Dermis microvascular lymphatic vessel endothelial cell (primary cell): ENCODE data around the gene SNRNP40. TPM values are rescaled to one million over a fixed set of nuclear protein-coding genes. Genes with fewer than 3 reads are reported as not detected.
"Not testable (repeated sequence)": the region's sequence is repeated elsewhere in the genome, so short reads cannot be mapped to it uniquely, and the experiment has no call there.

Source experiments
- DNase-seq, 2 donors: peaks; one replicate each; pipeline versions ENCODE4 v3.0.0 to v3.0.0-alpha.2; 2010; ENCODE audit warnings: low read depth in 2 of 2
- total RNA-seq: library from RNA; depleted of rRNA; stranded (reverse); fragments of >200 nt; gene quantifications from 2 replicates; pipeline ENCODE4 v1.2.1, GENCODE V29; 2014

SNRNP40 gene
- total RNA-seq, 1 donor from 2014 or later, result 148 TPM

DNA sequence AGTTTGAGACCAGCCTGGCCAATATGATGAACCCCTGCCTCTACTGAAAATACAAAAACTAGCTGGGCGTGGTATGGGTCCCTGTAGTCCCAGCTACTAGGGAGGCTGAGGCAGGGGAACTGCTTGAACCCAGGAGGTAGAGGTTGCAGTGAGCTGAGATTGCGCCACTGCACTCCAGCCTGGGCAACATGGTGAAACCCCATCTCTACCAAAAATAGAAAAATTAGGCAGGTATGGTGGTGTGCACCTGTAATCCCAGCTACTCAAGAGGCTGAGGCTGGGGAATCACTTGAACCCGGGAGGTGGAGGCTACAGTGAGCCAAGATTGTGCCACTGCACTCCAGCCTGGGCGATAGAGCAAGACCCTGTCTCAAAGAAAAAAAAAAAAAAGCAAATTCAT, 8.8 kb downstream of the SNRNP40 start:
- not testable (repeated sequence) for DNase-seq

- not testable (repeated sequence) for DNase-seq
Observed at GRCh38 chr1:31282426-31282825, 14.2 kb downstream of the SNRNP40 start.

DNA sequence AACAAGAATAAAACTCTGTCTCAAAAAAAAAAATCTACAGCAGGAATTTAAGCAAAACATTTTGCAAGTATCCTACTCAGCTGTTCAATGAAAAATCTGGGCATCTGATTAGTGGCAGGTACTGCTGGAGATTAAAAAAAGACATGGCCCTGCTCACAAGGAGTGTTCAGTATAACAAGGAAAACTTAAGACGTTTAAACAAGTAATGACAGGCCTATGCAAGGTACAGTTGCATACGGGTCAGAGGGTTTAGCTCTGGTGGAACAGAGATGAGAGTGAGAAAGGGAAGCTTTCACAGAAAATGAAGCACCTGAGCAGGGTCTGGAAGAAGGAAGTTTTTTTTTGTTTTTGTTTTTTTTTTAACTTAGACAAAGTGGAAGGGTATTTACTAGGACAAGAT, 23.0 kb downstream of the SNRNP40 start:
- DNase-seq, result no peak

DNA sequence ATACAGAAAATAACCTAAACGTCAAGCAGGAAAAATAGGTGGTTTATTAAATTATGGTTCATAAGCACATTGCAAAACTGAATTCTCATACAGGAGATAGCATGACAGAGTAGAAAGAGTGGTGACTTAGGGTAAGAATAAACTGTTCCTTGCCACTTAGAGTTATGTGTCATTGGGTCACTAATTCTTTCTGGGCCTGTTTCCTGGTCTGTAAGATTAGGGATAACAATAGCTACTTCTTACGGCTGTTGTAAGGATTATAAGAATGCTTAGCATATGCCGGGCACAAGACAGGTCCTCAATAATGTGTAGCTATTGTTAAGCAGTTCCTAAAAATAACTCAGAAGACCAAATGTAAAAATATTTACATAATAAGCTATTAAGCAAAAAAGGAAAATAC, 24.2 kb downstream of the SNRNP40 start:
- DNase-seq, result peak in 1 of 2 donors; percentile 72

GRCh38 chr1:31266547-31266946, 30.0 kb downstream of the SNRNP40 start:
- no peak for DNase-seq

- DNase-seq, result no peak
Observed at GRCh38 chr1:31264790-31265386, 31.7 kb downstream of the SNRNP40 start.

DNA sequence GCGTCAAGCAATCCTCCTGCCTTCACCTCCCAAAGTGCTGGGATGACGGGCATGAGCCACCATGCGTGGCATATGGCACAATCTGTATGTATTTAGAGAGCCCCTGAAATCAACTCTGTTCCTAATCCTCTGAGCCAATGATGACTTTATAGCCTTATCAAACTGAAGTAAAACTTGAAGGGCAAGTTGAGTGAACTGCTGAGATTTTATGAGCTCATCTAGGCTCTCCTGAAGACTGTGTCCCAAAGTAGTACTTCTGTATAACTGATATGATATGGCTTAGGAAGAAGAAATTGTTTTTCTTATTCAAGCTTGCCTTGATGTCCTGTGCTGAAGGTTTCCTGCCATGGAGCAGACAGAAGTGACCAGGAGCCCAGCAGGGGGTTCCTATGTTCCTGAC, 33.2 kb downstream of the SNRNP40 start:
- DNase-seq, result no peak

DNA sequence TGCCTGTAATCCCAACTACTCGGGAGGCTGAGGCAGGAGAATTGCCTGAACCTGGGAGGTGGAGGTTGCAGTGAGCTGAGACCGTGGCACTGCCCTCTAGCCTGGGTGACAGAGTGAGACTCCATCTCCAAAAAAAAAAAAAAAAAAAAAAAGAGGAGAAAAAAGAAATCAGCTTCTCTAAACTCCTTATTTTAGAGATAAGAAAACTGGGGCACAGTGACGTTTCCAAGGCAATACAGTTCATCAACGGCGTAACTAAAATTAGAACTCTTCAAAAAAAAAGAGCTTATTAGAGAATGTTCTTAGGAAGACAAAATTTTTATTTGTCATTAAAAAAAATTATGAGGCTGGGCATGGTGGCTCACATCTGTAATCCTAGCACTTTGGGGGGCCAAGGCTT, 34.2 kb downstream of the SNRNP40 start:
- not testable (repeated sequence) for DNase-seq

DNA sequence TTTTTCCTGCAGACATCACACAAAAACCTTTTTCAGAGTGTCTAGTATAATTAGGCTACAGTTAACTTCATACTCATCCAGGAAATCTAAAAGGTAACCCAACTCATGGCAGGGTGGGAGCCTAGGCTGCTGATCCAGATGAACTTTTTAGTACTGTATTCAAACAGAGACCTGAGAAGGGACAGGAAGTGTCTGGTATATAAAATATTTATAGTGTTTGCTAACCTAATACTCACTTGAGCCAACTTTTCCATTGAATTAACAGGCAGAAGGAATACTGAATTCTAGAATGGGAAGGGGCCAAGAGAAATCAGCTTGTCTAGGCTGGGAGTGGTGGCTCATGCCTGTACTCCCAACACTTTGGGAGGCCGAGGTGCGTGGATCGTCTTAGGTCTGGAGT, 34.7 kb downstream of the SNRNP40 start:
- DNase-seq, result no peak

GRCh38 chr1:31259746-31260145, 36.8 kb downstream of the SNRNP40 start:
- DNase-seq, result no peak

DNA sequence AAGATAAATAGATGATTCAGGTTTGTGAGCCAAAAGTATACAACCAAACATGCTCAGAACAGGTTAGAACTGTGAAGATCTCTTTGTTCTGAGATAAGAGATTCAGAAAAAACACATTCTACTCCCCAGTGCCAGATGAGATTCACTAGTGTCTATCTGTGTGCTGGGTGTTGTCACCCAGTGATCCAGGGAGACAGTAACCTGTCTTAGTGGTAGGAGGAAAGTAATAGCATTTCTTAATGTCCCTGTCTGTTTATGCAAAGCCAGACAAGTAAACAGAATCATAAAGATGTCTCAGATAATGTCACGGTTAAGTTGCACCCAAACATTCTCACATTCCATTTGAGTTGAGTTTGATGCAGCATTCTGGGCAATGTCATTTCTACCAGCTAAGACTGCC, 38.0 kb downstream of the SNRNP40 start:
- no peak for DNase-seq

DNA sequence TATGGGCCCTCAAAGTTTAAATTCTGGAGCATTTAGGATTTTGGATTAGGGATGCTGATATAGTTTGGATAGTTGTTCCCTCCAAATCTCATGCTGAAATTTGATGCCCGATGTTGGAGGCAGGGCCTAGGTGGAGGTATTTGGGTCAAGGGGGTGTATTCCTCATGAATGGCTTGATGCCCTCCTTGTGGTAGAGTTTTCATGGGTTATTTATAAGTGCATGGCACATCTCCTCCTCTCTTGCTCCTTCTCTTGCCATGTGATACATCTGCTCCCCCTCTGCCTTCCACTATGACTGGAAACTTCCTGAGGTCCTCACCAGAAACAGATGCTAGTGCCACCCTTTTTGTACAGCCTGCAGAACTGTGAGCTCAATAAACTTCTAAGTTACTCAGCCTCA, 39.4 kb downstream of the SNRNP40 start:
- no peak for DNase-seq

DNA sequence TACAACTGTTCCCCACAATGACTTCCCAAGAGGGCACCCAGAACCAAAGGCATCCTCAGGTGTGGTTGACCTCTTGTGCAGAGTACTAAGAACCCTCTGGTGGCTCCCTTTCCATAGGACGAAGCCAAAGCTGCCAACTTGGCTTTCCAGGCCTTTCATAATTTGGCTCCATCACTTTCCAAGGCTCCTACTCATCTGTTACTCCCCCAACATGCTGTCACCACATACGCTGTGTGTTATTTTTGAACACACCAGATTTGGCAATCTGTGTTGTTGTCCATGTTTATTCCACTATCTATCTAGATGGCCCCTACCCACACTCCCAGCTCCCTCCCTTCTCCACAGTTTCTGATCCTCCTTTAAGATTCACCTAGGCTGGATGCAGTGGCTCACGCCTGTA, 46.7 kb downstream of the SNRNP40 start:
- no peak for DNase-seq

DNA sequence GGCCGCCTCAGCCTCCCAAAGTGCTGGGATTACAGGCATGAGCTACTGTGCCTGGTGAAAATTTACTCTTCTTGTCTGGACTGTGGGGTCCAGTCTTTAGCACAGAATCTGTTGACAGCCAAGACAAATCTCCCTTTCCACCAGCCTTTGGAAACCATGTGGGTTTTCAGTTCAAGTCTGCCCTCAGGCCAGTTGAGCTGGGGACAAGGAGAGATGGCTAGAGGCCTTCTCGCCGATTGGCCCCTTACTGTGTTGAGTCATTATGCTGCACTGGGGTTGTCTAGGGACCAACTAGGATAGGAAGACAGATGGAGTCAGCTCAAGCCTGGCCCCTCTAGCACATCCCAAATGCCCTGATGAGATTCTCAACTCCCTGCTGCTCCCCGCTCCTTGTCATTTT, 48.3 kb downstream of the SNRNP40 start:
- DNase-seq, result no peak

DNA sequence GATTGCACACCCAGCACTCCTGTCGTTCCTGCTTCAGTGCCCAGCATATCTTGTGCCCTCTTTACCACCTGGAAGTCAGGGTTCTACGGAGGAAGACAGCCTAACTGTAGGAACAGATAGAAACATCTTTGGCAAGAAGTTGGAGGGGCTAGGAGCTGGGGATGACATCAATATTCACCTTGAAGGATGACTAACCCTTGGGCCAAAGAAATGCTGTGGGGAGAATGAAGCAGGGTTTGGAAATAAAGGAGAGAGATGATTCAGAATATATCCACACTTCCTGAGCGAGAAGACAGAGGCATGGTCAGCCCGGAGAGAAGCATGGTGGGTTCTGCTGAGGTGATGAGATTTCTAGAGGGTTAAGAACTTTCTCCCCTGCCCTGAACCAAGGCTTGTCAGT, 52.3 kb downstream of the SNRNP40 start:
- no peak for DNase-seq

- no peak for DNase-seq
Observed at GRCh38 chr1:31243501-31244286, 52.9 kb downstream of the SNRNP40 start.

DNA sequence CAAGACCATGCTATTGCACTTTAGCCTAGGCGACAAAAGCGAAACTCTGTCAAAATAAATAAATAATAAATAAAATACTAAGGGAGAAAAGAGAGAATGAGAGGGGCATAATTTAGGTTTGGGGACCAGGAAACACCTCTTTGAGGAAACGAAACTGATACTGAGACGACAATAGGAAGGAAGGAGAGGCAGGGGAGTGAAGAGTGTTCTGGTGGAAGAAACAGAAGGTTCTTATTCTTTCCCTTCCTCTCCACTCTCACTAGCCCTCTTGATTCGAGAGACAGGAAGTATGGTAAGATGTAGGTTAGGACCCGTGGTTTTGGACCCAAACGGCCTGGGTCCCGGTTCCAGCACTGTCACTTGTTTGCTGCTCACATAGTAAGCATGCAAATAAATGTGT, 55.3 kb downstream of the SNRNP40 start:
- no peak for DNase-seq

- DNase-seq, result peak in 1 of 2 donors; percentile 51
Observed at GRCh38 chr1:31239653-31240241, 56.8 kb downstream of the SNRNP40 start, which contains the start of gene NKAIN1. Gene NKAIN1 (minus strand): TSS chr1:31239887. CDS start chr1:31239547, 340 bp downstream.

- peak in 1 of 2 donors; percentile 27 for DNase-seq
Observed at GRCh38 chr1:31238986-31239613, 57.5 kb downstream of the SNRNP40 start.

- DNase-seq, result no peak
Observed at GRCh38 chr1:31238612-31238985, 58.0 kb downstream of the SNRNP40 start.

DNA sequence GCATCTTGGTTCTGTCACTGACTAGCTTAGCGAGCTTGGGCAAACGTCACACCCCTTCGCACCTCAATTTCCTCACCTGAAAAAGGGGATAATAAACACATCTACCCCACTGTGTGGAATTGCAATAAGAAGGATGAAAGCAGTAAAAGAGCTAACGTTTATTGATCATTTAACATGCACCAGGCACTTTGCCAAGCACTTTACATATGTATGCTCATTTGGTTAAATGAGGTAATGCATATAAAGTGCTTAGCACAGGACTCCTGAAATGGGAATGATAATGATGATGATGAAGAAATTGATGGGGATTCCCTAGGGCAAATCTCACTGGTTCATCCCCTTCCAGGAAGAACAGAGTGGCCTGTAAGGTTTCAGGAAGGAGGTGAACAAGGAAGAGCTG, 61.7 kb downstream of the SNRNP40 start:
- DNase-seq, result no peak

- DNase-seq, result no peak
Observed at GRCh38 chr1:31234123-31234708, 62.4 kb downstream of the SNRNP40 start.
